WTC11 (cell line): ENCODE measurements around the gene EGR1. TPM values are rescaled to one million over a fixed set of nuclear protein-coding genes. Genes with fewer than 3 reads are reported as not detected.

ENCODE experiments used
- ATAC-seq: fragments of 200-7000 bp; cut with Tn5 transposase; 2 replicates; pipeline ENCODE4 v1.10.0; 2021; ENCODE audit warnings: mild to moderate bottlenecking, moderate library complexity
- CTCF ChIA-PET: fragments of 300-600 bp; sonication (Branson Sonifier 250); formaldehyde crosslinking; loops from one replicate; lab custom pipeline; 2021; ENCODE audit warnings: antibody characterized with exemption; lab: Charles Lee
- POLR2A ChIA-PET: fragments of 350-600 bp; sonication (Branson Sonifier 250); formaldehyde crosslinking; loops from one replicate; lab custom pipeline; 2021; ENCODE audit warnings: antibody characterized with exemption; lab: Charles Lee
- DNase-seq: peaks from one replicate; pipeline ENCODE4 v3.0.0; 2021; ENCODE audit warnings: low spot score
- H3K27ac Mint-ChIP-seq: 2 replicates; pipeline ENCODE4 v1.8.0; 2021; ENCODE audit warnings: mixed read lengths
- H3K27me3 Mint-ChIP-seq: 2 replicates; pipeline ENCODE4 v1.8.0; 2021; ENCODE audit warnings: low read depth, mild to moderate bottlenecking, moderate library complexity, mixed read lengths
- H3K36me3 Mint-ChIP-seq: 2 replicates; pipeline ENCODE4 v1.8.0; 2021; ENCODE audit warnings: mixed read lengths
- H3K4me1 Mint-ChIP-seq: 2 replicates; pipeline ENCODE4 v1.8.0; 2022; ENCODE audit warnings: mixed read lengths
- H3K4me3 Mint-ChIP-seq: 2 replicates; pipeline ENCODE4 v1.8.0; 2021; ENCODE audit warnings: mild to moderate bottlenecking, moderate library complexity, mixed read lengths
- H3K9me3 Mint-ChIP-seq: 2 replicates; pipeline ENCODE4 v1.8.0; 2021; ENCODE audit warnings: mixed read lengths
- CBFB ChIP-seq: sonication (generic); formaldehyde crosslinking; IDR thresholded peaks from 2 replicates; pipeline ENCODE4 v1.8.1; 2022; ENCODE audit warnings: mild to moderate bottlenecking, low read depth, missing genetic modification reagents
- CREB1 ChIP-seq: sonication (generic); formaldehyde crosslinking; IDR thresholded peaks from 2 replicates; pipeline ENCODE4 v1.8.0; 2023; ENCODE audit warnings: mild to moderate bottlenecking, missing genetic modification reagents
- CREM ChIP-seq: sonication (generic); formaldehyde crosslinking; IDR thresholded peaks from 2 replicates; pipeline ENCODE4 v1.8.1; 2022; ENCODE audit warnings: mild to moderate bottlenecking, missing genetic modification reagents, moderate library complexity
- ESRRA ChIP-seq: sonication (generic); formaldehyde crosslinking; IDR thresholded peaks from 2 replicates; pipeline ENCODE4 v1.8.1; 2022; ENCODE audit warnings: mild to moderate bottlenecking, missing genetic modification reagents, borderline replicate concordance
- HMGA2 ChIP-seq: fragments of 250-450 bp; sonication (Bioruptor Pico); IDR thresholded peaks from 2 replicates; pipeline ENCODE4 v1.4.0; 2021; ENCODE audit warnings: mild to moderate bottlenecking, moderate library complexity
- IRF2 ChIP-seq: sonication (generic); formaldehyde crosslinking; IDR thresholded peaks from 2 replicates; pipeline ENCODE4 v1.8.0; 2022; ENCODE audit warnings: low read depth, missing genetic modification reagents, borderline replicate concordance
- JAZF1 ChIP-seq: fragments of 250-450 bp; sonication (Bioruptor Pico); IDR thresholded peaks from 2 replicates; pipeline ENCODE4 v1.9.0; 2021; ENCODE audit warnings: moderate library complexity, mild to moderate bottlenecking, inconsistent platforms
- JUN ChIP-seq: sonication (generic); formaldehyde crosslinking; IDR thresholded peaks from 2 replicates; pipeline ENCODE4 v1.8.0; 2023; ENCODE audit warnings: mild to moderate bottlenecking, missing genetic modification reagents
- KAT7 ChIP-seq: sonication (generic); formaldehyde crosslinking; IDR thresholded peaks from 2 replicates; pipeline ENCODE4 v1.8.1; 2023; ENCODE audit warnings: missing genetic modification reagents, mild to moderate bottlenecking, borderline replicate concordance
- NFYB ChIP-seq: sonication (generic); formaldehyde crosslinking; conservative IDR thresholded peaks from 2 replicates; pipeline ENCODE4 v1.8.0; 2022; ENCODE audit warnings: low read depth, missing genetic modification reagents
- OVOL2 ChIP-seq: fragments of 250-450 bp; sonication (Bioruptor Pico); IDR thresholded peaks from 2 replicates; pipeline ENCODE4 v1.9.0; 2021; ENCODE audit warnings: mild to moderate bottlenecking, borderline replicate concordance
- TEAD4 ChIP-seq: sonication (generic); formaldehyde crosslinking; IDR thresholded peaks from 2 replicates; pipeline ENCODE4 v1.8.0; 2022; ENCODE audit warnings: mild to moderate bottlenecking, missing genetic modification reagents
- ZBTB21 ChIP-seq: sonication (generic); formaldehyde crosslinking; IDR thresholded peaks from 2 replicates; pipeline ENCODE4 v1.8.1; 2023; ENCODE audit warnings: mild to moderate bottlenecking, missing genetic modification reagents, borderline replicate concordance
- ZNF232 ChIP-seq: sonication (generic); formaldehyde crosslinking; IDR thresholded peaks from 2 replicates; pipeline ENCODE4 v1.8.0; 2022; ENCODE audit warnings: mild to moderate bottlenecking, missing genetic modification reagents
- ZNF317 ChIP-seq: sonication (generic); formaldehyde crosslinking; IDR thresholded peaks from 2 replicates; pipeline ENCODE4 v1.8.1; 2023; ENCODE audit warnings: low read depth, mild to moderate bottlenecking, moderate library complexity, missing genetic modification reagents, borderline replicate concordance
- ZNF671 ChIP-seq: fragments of 250-450 bp; sonication (Bioruptor Pico); IDR thresholded peaks from 2 replicates; pipeline ENCODE4 v1.8.0; 2021; ENCODE audit warnings: mild to moderate bottlenecking
- total RNA-seq: library from RNA; stranded (reverse); gene quantifications from 3 replicates; pipeline ENCODE4 v1.2.3, GENCODE V29; 2021
- TF ChIP-seq, protein P1 (sequence below): sonication (generic); formaldehyde crosslinking; IDR thresholded peaks from 2 replicates; pipeline ENCODE4 v1.8.1; 2022; ENCODE audit warnings: mild to moderate bottlenecking, missing genetic modification reagents, moderate library complexity, borderline replicate concordance
- TF ChIP-seq, protein P2 (sequence below): sonication (generic); formaldehyde crosslinking; IDR thresholded peaks from 2 replicates; pipeline ENCODE4 v1.8.1; 2022; ENCODE audit warnings: mild to moderate bottlenecking, moderate library complexity, missing genetic modification reagents
- TF ChIP-seq, protein P3 (sequence below): sonication (generic); formaldehyde crosslinking; IDR thresholded peaks from 2 replicates; pipeline ENCODE4 v1.8.0; 2022; ENCODE audit warnings: mild to moderate bottlenecking, missing genetic modification reagents
- TF ChIP-seq, protein P4 (sequence below): sonication (generic); formaldehyde crosslinking; IDR thresholded peaks from 2 replicates; pipeline ENCODE4 v1.8.0; 2023; ENCODE audit warnings: mild to moderate bottlenecking, missing genetic modification reagents
- TF ChIP-seq, protein P5 (sequence below): sonication (generic); formaldehyde crosslinking; IDR thresholded peaks from 2 replicates; pipeline ENCODE4 v1.8.1; 2023; ENCODE audit warnings: mild to moderate bottlenecking, missing genetic modification reagents, moderate library complexity
- TF ChIP-seq, protein P6 (sequence below): sonication (generic); formaldehyde crosslinking; IDR thresholded peaks from 2 replicates; pipeline ENCODE4 v1.8.1; 2023; ENCODE audit warnings: mild to moderate bottlenecking, missing genetic modification reagents, moderate library complexity
- TF ChIP-seq, protein P7 (sequence below): sonication (generic); formaldehyde crosslinking; IDR thresholded peaks from 2 replicates; pipeline ENCODE4 v1.8.1; 2022; ENCODE audit warnings: missing genetic modification reagents, borderline replicate concordance

EGR1 gene
- total RNA-seq, 1 experiment from 2014 or later, result 15.7 TPM

DNA sequence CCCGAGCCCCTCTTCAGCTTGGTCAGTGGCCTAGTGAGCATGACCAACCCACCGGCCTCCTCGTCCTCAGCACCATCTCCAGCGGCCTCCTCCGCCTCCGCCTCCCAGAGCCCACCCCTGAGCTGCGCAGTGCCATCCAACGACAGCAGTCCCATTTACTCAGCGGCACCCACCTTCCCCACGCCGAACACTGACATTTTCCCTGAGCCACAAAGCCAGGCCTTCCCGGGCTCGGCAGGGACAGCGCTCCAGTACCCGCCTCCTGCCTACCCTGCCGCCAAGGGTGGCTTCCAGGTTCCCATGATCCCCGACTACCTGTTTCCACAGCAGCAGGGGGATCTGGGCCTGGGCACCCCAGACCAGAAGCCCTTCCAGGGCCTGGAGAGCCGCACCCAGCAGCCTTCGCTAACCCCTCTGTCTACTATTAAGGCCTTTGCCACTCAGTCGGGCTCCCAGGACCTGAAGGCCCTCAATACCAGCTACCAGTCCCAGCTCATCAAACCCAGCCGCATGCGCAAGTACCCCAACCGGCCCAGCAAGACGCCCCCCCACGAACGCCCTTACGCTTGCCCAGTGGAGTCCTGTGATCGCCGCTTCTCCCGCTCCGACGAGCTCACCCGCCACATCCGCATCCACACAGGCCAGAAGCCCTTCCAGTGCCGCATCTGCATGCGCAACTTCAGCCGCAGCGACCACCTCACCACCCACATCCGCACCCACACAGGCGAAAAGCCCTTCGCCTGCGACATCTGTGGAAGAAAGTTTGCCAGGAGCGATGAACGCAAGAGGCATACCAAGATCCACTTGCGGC is 1.8 kb downstream of the EGR1 start (continued):
- TF ChIP-seq ESRRA (CRISPR knock-in tag) (no peak), JAZF1 (CRISPR knock-in tag) (no peak), CBFB (CRISPR knock-in tag) (no peak)
- TF ChIP-seq, protein P1, sequence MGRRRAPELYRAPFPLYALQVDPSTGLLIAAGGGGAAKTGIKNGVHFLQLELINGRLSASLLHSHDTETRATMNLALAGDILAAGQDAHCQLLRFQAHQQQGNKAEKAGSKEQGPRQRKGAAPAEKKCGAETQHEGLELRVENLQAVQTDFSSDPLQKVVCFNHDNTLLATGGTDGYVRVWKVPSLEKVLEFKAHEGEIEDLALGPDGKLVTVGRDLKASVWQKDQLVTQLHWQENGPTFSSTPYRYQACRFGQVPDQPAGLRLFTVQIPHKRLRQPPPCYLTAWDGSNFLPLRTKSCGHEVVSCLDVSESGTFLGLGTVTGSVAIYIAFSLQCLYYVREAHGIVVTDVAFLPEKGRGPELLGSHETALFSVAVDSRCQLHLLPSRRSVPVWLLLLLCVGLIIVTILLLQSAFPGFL (CRISPR knock-in tag), result no peak

DNA sequence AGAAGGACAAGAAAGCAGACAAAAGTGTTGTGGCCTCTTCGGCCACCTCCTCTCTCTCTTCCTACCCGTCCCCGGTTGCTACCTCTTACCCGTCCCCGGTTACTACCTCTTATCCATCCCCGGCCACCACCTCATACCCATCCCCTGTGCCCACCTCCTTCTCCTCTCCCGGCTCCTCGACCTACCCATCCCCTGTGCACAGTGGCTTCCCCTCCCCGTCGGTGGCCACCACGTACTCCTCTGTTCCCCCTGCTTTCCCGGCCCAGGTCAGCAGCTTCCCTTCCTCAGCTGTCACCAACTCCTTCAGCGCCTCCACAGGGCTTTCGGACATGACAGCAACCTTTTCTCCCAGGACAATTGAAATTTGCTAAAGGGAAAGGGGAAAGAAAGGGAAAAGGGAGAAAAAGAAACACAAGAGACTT is 2.4 kb downstream of the EGR1 start:
- ATAC-seq, result no peak
- Mint-ChIP-seq H3K9me3 (no peaks in the 10 kb centered on the region), H3K4me3 (peak overlapping the region; percentile 72), H3K36me3 (peaks cover 22% of the 10 kb centered on the region), H3K4me1 (peaks cover 10% of the 10 kb centered on the region), H3K27me3 (peaks cover 34% of the 10 kb centered on the region), H3K27ac (no peak overlapping the region; the same call in 1 of the 2 replicates)
- ChIA-PET CTCF (interaction anchor here (13.9 kb wide), 1 partner anchor 34 kb away, joined by 254 read pairs; no protein-coding TSS in a partner anchor), POLR2A (interaction anchor here (3.3 kb wide), 1 partner anchor 25 kb away, joined by 22 read pairs; no protein-coding TSS in a partner anchor)
- DNase-seq, result no peak
- TF ChIP-seq, protein P2, sequence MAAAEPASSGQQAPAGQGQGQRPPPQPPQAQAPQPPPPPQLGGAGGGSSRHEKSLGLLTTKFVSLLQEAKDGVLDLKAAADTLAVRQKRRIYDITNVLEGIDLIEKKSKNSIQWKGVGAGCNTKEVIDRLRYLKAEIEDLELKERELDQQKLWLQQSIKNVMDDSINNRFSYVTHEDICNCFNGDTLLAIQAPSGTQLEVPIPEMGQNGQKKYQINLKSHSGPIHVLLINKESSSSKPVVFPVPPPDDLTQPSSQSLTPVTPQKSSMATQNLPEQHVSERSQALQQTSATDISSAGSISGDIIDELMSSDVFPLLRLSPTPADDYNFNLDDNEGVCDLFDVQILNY (CRISPR knock-in tag), result no peak
- TF ChIP-seq, protein P3, sequence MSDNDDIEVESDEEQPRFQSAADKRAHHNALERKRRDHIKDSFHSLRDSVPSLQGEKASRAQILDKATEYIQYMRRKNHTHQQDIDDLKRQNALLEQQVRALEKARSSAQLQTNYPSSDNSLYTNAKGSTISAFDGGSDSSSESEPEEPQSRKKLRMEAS (CRISPR knock-in tag), result no peak
- TF ChIP-seq CREM (CRISPR knock-in tag) (no peak), JUN (CRISPR knock-in tag) (no peak), ZNF671 (CRISPR knock-in tag) (no peak), NFYB (CRISPR knock-in tag) (no peak), ZNF232 (no peak), KAT7 (no peak), HMGA2 (no peak), TEAD4 (no peak), CREB1 (CRISPR knock-in tag) (no peak), ZNF317 (no peak), ZBTB21 (CRISPR knock-in tag) (no peak), IRF2 (CRISPR knock-in tag) (no peak), OVOL2 (CRISPR knock-in tag) (no peak), CBFB (CRISPR knock-in tag) (no peak)
- TF ChIP-seq, protein P4, sequence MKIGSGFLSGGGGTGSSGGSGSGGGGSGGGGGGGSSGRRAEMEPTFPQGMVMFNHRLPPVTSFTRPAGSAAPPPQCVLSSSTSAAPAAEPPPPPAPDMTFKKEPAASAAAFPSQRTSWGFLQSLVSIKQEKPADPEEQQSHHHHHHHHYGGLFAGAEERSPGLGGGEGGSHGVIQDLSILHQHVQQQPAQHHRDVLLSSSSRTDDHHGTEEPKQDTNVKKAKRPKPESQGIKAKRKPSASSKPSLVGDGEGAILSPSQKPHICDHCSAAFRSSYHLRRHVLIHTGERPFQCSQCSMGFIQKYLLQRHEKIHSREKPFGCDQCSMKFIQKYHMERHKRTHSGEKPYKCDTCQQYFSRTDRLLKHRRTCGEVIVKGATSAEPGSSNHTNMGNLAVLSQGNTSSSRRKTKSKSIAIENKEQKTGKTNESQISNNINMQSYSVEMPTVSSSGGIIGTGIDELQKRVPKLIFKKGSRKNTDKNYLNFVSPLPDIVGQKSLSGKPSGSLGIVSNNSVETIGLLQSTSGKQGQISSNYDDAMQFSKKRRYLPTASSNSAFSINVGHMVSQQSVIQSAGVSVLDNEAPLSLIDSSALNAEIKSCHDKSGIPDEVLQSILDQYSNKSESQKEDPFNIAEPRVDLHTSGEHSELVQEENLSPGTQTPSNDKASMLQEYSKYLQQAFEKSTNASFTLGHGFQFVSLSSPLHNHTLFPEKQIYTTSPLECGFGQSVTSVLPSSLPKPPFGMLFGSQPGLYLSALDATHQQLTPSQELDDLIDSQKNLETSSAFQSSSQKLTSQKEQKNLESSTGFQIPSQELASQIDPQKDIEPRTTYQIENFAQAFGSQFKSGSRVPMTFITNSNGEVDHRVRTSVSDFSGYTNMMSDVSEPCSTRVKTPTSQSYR (CRISPR knock-in tag), result no peak
- TF ChIP-seq, protein P5, sequence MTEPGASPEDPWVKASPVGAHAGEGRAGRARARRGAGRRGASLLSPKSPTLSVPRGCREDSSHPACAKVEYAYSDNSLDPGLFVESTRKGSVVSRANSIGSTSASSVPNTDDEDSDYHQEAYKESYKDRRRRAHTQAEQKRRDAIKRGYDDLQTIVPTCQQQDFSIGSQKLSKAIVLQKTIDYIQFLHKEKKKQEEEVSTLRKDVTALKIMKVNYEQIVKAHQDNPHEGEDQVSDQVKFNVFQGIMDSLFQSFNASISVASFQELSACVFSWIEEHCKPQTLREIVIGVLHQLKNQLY (CRISPR knock-in tag), result no peak
- TF ChIP-seq, protein P6, sequence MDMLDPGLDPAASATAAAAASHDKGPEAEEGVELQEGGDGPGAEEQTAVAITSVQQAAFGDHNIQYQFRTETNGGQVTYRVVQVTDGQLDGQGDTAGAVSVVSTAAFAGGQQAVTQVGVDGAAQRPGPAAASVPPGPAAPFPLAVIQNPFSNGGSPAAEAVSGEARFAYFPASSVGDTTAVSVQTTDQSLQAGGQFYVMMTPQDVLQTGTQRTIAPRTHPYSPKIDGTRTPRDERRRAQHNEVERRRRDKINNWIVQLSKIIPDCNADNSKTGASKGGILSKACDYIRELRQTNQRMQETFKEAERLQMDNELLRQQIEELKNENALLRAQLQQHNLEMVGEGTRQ (CRISPR knock-in tag), result no peak
- TF ChIP-seq, protein P7, sequence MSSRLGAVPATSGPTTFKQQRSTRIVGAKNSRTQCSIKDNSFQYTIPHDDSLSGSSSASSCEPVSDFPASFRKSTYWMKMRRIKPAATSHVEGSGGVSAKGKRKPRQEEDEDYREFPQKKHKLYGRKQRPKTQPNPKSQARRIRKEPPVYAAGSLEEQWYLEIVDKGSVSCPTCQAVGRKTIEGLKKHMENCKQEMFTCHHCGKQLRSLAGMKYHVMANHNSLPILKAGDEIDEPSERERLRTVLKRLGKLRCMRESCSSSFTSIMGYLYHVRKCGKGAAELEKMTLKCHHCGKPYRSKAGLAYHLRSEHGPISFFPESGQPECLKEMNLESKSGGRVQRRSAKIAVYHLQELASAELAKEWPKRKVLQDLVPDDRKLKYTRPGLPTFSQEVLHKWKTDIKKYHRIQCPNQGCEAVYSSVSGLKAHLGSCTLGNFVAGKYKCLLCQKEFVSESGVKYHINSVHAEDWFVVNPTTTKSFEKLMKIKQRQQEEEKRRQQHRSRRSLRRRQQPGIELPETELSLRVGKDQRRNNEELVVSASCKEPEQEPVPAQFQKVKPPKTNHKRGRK (CRISPR knock-in tag), result no peak
